IPS-11a (cell line): ENCODE results near the gene MVD.

Experiments
- H3K4me3 ChIP-seq: one replicate; pipeline ENCODE4 v1.5.1; 2013; ENCODE audit warnings: low read depth, low read length, control low read depth

Gene MVD

GRCh38 chr16:88627531-88628411, 35.1 kb downstream of the MVD start:
- no peak overlapping the region for H3K4me3 ChIP-seq

- no peak overlapping the region for H3K4me3 ChIP-seq
Observed at GRCh38 chr16:88626646-88627045, 36.2 kb downstream of the MVD start.

GRCh38 chr16:88624977-88625576, 37.8 kb downstream of the MVD start:
- H3K4me3 ChIP-seq: no peak overlapping the region

GRCh38 chr16:88624481-88624880, 38.4 kb downstream of the MVD start:
- no peak overlapping the region for H3K4me3 ChIP-seq

GRCh38 chr16:88623858-88624257, 39.0 kb downstream of the MVD start:
- H3K4me3 ChIP-seq: no peak overlapping the region

GRCh38 chr16:88622866-88623265, 40.0 kb downstream of the MVD start:
- H3K4me3 ChIP-seq: no peak overlapping the region

- no peak overlapping the region for H3K4me3 ChIP-seq
Observed at GRCh38 chr16:88622125-88622524, 40.8 kb downstream of the MVD start.

- no peak overlapping the region for H3K4me3 ChIP-seq
Observed at GRCh38 chr16:88619859-88620815, 42.8 kb downstream of the MVD start.

- no peak overlapping the region for H3K4me3 ChIP-seq
Observed at GRCh38 chr16:88618956-88619667, 43.8 kb downstream of the MVD start.

DNA sequence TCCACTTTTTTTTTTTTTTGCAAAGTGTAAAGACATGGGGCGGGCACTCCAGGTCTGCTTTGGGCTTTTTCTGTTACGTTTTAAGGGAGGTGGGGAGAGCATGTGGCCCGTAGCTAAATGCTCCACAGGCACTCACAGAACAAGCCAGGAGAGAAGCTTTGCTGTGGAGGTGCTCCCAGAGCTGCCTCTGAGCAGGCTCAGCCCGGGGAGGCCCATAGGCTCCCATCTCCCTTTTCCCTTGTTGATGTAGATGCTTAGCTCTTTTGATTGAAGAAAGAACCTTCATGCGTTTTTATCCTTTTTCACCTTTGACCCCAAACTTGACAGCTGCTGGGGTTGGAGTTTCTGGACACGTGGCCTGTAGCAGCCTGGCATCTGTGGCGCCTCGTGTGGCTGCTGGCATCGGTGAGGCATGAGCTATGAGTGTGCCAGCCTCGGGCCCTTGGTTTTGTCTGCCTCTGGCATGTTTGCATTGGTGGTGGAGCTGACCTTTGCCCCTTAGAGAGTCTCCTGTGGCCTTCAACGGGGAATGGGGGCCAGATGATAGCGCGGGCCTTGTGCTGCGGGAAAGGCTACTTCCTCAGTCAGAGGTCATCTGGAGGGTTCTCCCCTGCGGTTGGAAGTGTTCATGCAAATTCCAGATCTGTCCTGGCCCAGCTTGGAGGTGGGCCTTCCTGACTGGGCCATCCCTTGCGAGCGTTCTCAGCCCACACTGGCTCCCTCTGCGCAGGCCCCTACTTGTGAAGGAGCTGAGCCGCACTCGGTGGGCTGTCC, 44.5 kb downstream of the MVD start:
- H3K4me3 ChIP-seq: no peak overlapping the region

DNA sequence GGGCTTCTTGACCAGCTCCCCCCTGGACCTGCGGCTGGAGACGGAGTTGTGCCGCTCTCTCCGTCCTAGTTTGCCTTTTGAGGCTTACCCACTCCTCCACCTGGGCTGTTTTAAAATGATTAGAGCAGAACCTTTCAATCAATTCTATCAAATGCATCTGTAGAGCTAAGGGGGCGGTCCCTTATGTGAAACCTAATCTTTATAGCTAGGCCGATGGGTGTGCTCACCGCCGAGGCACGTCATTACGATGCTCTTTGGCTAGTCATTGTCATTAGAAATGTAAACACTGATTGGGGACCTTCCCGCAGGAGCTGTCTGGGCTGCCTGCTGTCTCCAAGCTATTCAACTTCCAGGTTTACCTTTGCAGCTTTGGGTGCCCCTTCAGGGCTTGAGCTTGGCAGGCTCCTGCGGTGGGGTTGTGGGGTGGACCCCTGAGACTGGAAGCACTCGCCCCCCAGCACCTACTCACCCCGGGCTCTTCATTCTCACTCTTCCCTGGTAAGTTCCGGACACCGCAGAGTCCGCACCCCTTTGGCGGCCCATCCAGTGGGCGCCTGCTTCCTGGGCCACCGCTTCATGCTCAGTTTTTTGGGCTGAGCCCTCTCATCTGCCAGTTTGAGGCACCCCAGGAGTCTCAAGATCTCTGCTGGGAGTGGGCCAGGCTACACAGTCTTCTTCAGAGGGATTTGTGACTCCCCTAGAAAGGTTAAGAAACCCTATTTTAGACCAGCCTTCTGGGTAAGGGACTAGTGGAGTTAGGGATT, 45.4 kb downstream of the MVD start:
- H3K4me3 ChIP-seq: no peak overlapping the region

DNA sequence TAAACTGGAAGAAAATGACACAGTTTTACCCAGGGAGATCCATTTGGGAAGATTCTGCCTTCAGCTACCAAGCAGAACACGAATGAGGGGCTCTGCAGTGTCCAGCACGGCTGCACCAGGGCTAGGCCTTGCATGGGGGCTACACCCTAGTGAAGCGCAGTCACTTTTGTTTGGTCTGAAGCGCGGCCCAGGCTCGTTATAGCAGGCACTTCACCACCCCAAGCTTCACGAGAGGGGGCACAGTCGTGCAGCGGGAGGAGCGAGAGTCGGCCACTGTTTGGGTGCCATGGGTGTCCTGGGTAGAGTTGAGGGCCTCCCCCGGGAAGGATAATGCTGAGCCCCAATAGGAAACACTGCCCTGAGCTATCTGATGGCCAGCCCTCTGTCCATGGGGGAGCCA, 46.2 kb downstream of the MVD start:
- H3K4me3 ChIP-seq: no peak overlapping the region

GRCh38 chr16:88616320-88616719, 46.6 kb downstream of the MVD start:
- no peak overlapping the region for H3K4me3 ChIP-seq

- no peak overlapping the region for H3K4me3 ChIP-seq
Observed at GRCh38 chr16:88614818-88615580, 47.9 kb downstream of the MVD start.

DNA sequence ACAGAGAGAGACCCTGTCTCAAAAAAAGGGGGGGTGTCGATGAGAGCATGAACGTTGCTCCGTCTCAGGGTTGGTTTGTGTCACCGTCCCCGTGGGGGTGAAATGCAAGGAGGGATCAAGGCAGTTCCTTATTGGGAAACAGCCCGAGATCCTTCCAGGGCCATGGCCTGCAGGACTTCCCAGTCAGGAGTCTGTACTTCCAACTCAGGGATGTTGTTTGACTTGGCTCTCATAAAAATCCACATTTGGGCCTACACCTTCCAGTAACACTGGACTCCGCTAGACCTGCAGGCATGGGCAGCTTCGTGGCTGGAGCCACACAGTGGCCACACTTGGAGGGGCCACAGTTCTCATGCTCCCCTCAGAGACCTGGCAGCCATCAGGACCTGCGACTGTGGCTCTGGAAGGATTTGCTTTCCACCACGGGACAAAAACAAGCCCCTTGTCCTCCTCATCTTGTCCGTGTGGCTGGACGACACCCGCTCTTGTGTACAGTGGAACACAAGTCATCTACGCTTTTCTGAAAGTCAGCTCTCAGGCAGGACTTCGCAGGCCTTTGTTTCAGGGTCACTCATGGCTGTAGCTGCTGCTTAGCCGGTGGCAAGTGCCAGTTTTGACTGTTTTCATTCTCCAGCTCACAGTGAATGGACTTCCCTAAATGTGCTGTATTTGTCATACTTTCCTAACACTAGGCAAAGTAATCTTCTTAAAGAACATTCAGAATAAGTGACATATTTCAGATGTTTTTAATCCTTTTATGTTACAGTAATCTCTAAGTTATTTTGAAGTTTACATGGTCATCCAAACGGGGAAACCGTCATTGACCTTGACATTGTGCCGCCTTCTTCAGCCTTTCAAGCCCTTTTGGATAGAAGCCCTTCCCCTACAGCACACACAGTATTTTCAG, 48.7 kb downstream of the MVD start:
- H3K4me3 ChIP-seq: no peak overlapping the region

DNA sequence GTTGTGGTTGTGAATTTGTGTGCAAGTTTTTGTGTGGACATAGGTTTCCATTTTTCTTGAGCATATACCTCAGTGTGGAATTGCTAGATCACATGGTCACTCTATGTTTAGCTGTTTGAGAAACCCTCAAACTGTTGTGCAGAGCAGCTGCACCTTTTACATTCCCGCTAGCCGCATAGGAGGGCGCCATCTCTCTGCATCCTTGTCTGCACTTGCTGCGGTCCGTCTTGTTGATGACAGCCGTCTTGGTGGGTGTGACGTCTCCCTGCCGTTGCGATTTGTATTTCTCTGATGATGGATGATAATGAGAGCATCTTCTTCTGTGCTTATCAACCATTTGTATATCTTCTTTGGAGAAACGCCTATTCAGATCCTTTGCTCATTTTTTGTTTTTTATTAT, 49.6 kb downstream of the MVD start:
- no peak overlapping the region for H3K4me3 ChIP-seq
